Lung (tissue), 12 donors: ENCODE data around the gene DOCK3. TPM values are rescaled to one million over a fixed set of nuclear protein-coding genes. Genes with fewer than 3 reads are reported as not detected.
"Not testable (repeated sequence)": the region's sequence is repeated elsewhere in the genome, so short reads cannot be mapped to it uniquely, and the experiment has no call there.

Experiments used
- ATAC-seq: fragments of 200-7000 bp; cut with Tn5 transposase; one replicate; pipeline ENCODE4 v1.9.1; 2020; ENCODE audit warnings: moderate number of reproducible peaks; ENCODE audit not compliant: insufficient read depth, low FRiP score
- DNase-seq, 3 donors: peaks; one replicate each; pipeline ENCODE4 v3.0.0-alpha.2; 2013 to 2017
- H3K27ac ChIP-seq, 2 donors: one replicate each; pipeline ENCODE4 v1.5.1; 2013; ENCODE audit warnings: mild to moderate bottlenecking in 2 of 2, moderate library complexity in 2 of 2, control low read depth in 1 of 2, inconsistent platforms in 1 of 2, low read depth in 1 of 2, low read length in 1 of 2
- H3K27me3 ChIP-seq, 3 donors: one replicate each; pipeline ENCODE4 v1.5.1; 2013; ENCODE audit warnings: low read length in 2 of 3; ENCODE audit not compliant: control insufficient read depth in 3 of 3, insufficient read depth in 3 of 3
- H3K36me3 ChIP-seq, 4 donors: one replicate each; pipeline ENCODE4 v1.5.1; 2013; ENCODE audit warnings: low read length in 4 of 4, mild to moderate bottlenecking in 1 of 4, moderate library complexity in 1 of 4; ENCODE audit not compliant: control insufficient read depth in 4 of 4, insufficient read depth in 4 of 4
- H3K4me1 ChIP-seq, 5 donors: one replicate each; pipeline ENCODE4 v1.5.1; 2013; ENCODE audit warnings: low read length in 5 of 5, mild to moderate bottlenecking in 2 of 5, moderate library complexity in 1 of 5; ENCODE audit not compliant: control insufficient read depth in 5 of 5, insufficient read depth in 5 of 5
- H3K4me3 ChIP-seq: one replicate; pipeline ENCODE4 v1.5.1; 2013; ENCODE audit warnings: mild to moderate bottlenecking, control low read depth, moderate library complexity
- H3K9ac ChIP-seq, 2 donors: one replicate each; pipeline ENCODE4 v1.5.1; 2013; ENCODE audit warnings: low read length in 2 of 2, control low read depth in 1 of 2; ENCODE audit not compliant: insufficient read depth in 1 of 2
- H3K9me3 ChIP-seq, 4 donors: one replicate each; pipeline ENCODE4 v1.5.1; 2013; ENCODE audit warnings: low read length in 3 of 4, mild to moderate bottlenecking in 1 of 4, moderate library complexity in 1 of 4; ENCODE audit not compliant: control insufficient read depth in 4 of 4, insufficient read depth in 3 of 4
- WGBS, 2 donors: extraction: QIAGEN DNeasy Blood & Tissue Kit; methylation state at CpG; one replicate each; pipeline ENCODE4 v1.1.7; 2013; 5-methylcytosine and 5-hydroxymethylcytosine counted together
- polyA plus RNA-seq, 2 donors: library from polyadenylated mRNA; stranded (reverse); fragments of 200-250 nt; gene quantifications; one replicate each; pipeline ENCODE4 v1.2.1, GENCODE V29; 2013
- total RNA-seq, 2 donors: library from RNA; depleted of rRNA in 1 of 2; stranded (reverse); fragments of >200 nt in 1 of 2; gene quantifications; one replicate each; pipeline ENCODE4 v1.2.1, GENCODE V29; 2014 to 2021
- TF ChIP-seq, protein P1 (sequence below): IDR thresholded peaks from 2 replicates; pipeline ENCODE4 v1.5.1; 2012; ENCODE audit warnings: mild to moderate bottlenecking; ENCODE audit errors: control extremely low read depth, extremely low read depth
- donor health status: control.
- donor health status: control.
- donor health status: Bipolar disorder and iron deficiency.
- donor health status: healthy.
- donor health status: DM: yes; HTN: yes; CAD: no.

DOCK3 gene
- total and polyA plus RNA-seq, 4 donors, result 0.06 to 1.4 (median 0.34) TPM

DNA sequence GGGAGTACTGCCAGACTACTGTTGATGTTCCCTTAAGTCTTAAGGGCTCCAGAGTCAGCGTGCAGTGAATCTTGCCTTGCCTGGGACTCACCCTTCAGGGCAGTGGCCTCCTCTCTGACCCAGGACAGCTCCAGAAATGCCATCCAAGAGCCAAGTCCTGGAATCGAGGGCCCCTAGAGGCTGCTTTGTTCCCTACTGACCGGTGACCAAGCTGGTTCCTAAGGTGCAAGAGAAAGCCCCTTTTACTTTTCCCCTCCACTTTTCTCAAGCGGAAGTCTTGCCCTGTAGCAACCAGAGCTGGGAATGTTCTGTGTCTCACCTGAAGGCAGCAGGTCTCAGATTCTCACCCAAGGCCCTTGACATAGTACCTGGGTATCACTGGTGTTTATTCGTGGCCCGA lies 238.0 kb downstream of the DOCK3 start:
- no peak overlapping the region for H3K27ac ChIP-seq
- no peaks in the 10 kb centered on the region for H3K36me3 ChIP-seq
- TF ChIP-seq, protein P1, sequence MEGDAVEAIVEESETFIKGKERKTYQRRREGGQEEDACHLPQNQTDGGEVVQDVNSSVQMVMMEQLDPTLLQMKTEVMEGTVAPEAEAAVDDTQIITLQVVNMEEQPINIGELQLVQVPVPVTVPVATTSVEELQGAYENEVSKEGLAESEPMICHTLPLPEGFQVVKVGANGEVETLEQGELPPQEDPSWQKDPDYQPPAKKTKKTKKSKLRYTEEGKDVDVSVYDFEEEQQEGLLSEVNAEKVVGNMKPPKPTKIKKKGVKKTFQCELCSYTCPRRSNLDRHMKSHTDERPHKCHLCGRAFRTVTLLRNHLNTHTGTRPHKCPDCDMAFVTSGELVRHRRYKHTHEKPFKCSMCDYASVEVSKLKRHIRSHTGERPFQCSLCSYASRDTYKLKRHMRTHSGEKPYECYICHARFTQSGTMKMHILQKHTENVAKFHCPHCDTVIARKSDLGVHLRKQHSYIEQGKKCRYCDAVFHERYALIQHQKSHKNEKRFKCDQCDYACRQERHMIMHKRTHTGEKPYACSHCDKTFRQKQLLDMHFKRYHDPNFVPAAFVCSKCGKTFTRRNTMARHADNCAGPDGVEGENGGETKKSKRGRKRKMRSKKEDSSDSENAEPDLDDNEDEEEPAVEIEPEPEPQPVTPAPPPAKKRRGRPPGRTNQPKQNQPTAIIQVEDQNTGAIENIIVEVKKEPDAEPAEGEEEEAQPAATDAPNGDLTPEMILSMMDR, result no peak
- no peak overlapping the region for H3K4me3 ChIP-seq
- no peaks in the 10 kb centered on the region for H3K9me3 ChIP-seq
- DNase-seq (no peak), ATAC-seq (no peak)
- WGBS, 2 donors, result 75 to 81% methylated on average over 6 of the region's 6 CpGs
- H3K4me1 ChIP-seq, result no peaks in the 10 kb centered on the region
- H3K27me3 ChIP-seq, result no peaks in the 10 kb centered on the region
- H3K9ac ChIP-seq, result no peak overlapping the region

DNA sequence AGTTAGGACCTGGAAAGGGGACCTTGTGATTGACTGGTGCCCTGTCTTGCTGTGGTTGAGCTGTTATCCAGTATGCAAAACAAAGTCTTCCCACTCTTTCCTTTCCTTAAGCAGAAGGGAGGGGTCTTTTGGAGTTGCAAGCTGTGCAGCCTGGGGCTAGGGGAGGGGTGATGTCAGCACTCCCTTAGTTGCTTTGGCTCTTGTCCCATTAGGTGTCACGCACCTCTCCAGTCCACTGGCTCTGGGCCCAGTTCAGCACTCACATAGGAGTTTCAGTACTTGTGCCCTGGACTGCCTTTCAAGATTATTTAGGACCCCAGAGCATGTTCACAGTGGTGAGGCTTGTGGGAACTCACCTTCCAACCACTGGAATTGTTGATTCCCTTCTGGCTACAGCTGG lies 238.5 kb downstream of the DOCK3 start:
- no peak for ATAC-seq
- peak; percentile 26 to 73 (median 49) for DNase-seq
- WGBS, 2 donors, result 26 to 90% methylated on average over 1 of the region's 1 CpG

DNA sequence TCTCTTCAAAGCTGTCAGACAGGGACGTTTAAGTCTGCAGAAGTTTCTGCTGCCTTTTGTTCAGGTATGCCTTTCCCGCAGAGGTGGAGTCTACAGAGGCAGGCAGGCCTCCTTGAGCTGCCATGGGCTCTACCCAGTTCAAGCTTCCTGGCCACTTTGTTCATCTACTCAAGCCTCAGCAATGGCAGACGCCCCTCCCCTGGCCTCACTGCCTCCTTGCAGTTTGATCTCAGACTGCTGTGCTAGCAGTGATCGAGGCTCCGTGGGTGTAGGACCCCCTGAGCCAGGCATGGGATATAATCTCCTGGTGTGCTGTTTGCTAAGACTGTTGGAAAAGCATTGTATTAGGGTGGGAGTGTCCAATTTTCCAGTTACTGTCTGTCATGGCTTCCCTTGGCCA lies 247.3 kb downstream of the DOCK3 start:
- not testable (repeated sequence) for H3K9ac ChIP-seq, H3K9me3 ChIP-seq, H3K4me3 ChIP-seq, H3K27me3 ChIP-seq, H3K4me1 ChIP-seq, DNase-seq, H3K36me3 ChIP-seq, H3K27ac ChIP-seq, ATAC-seq
- WGBS, 2 donors, result 86 to 90% methylated on average over 5 of the region's 5 CpGs

More for the DNA sequence above, 238.5 kb downstream of the DOCK3 start:
- Histone ChIP-seq H3K9me3 (no peaks in the 10 kb centered on the region), H3K36me3 (no peaks in the 10 kb centered on the region), H3K9ac (no peak overlapping the region), H3K27ac (no peak overlapping the region), H3K4me1 (no peaks in the 10 kb centered on the region), H3K27me3 (no peaks in the 10 kb centered on the region), H3K4me3 (no peak overlapping the region)
- TF ChIP-seq, protein P1, result no peak

DNA sequence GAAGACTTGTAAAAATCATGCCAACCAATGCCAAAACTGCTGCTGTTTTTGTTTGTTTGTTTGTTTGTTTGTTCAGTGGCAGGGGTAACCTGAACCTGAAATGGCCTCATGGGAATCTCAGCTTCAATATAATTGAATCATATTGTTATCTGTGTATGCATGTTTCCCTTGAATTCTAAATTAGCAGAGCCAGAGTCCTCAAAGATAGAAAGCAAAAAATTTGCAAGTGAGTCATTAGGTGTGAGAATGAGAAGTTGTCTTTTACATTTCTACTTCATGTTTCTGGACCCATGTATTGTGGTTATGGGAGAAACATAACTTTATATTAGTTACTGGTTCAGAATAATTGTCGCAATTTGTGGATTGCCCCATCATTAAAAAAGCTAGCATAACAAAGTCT lies 249.2 kb downstream of the DOCK3 start:
- H3K36me3 ChIP-seq, result no peaks in the 10 kb centered on the region
- no peaks in the 10 kb centered on the region for H3K4me1 ChIP-seq
- WGBS, 2 donors, result 96% methylated on average over 1 of the region's 1 CpG
- no peak for DNase-seq
- no peak for ATAC-seq
- TF ChIP-seq, protein P1, result no peak
- H3K9me3 ChIP-seq, result peaks cover 0 to 5% (median 0%) of the 10 kb centered on the region in 4 donors
- no peak overlapping the region for H3K4me3 ChIP-seq
- no peak overlapping the region for H3K9ac ChIP-seq
- no peak overlapping the region for H3K27ac ChIP-seq
- H3K27me3 ChIP-seq, result no peaks in the 10 kb centered on the region
